NCI-H748 treated with DMSO at 0.1 percent for 48 hours (cell line): Measurements from ENCODE around the gene SELENOI.
"Not testable (repeated sequence)": the region's sequence is repeated elsewhere in the genome, so short reads cannot be mapped to it uniquely, and the experiment has no call there.

Source experiments
- DNase-seq: peaks from one replicate; lab custom pipeline; 2025; lab: John Stamatoyannopoulos, UW

SELENOI gene

GRCh38 chr2:26327291-26328272, 18.4 kb upstream of the SELENOI start:
- no peak for DNase-seq

DNA sequence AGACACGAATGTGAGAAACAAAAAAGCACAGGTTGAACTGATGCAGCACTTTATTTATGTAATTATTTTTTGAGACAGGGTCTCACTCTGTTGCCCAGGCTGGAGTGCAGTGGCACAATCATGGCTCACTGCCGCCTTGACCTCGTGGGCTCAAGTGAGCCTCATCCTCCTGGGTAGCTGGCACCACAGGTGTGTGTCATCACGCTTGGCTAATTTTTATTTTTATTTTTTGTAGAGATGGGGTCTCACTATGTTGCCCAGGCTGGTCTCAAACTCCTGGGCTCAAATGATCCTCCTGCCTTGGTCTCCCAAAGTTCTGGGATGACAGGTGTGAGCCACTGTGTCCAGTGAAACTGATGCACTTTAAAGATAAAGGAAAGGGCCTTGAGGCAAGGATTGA, 16.9 kb upstream of the SELENOI start:
- DNase-seq, result not testable (repeated sequence)

GRCh38 chr2:26330114-26330549, 15.8 kb upstream of the SELENOI start:
- peak; percentile 66 for DNase-seq

- no peak for DNase-seq
Observed at GRCh38 chr2:26330604-26331003, 15.3 kb upstream of the SELENOI start.

- DNase-seq, result not testable (repeated sequence)
Observed at GRCh38 chr2:26331321-26331720, 14.6 kb upstream of the SELENOI start.

GRCh38 chr2:26333293-26333692, 12.7 kb upstream of the SELENOI start:
- peak; percentile 5 for DNase-seq

GRCh38 chr2:26335231-26335630, 10.7 kb upstream of the SELENOI start:
- DNase-seq, result no peak

GRCh38 chr2:26336719-26337118, 9.2 kb upstream of the SELENOI start:
- DNase-seq, result no peak

GRCh38 chr2:26337298-26337697, 8.6 kb upstream of the SELENOI start:
- no peak for DNase-seq

DNA sequence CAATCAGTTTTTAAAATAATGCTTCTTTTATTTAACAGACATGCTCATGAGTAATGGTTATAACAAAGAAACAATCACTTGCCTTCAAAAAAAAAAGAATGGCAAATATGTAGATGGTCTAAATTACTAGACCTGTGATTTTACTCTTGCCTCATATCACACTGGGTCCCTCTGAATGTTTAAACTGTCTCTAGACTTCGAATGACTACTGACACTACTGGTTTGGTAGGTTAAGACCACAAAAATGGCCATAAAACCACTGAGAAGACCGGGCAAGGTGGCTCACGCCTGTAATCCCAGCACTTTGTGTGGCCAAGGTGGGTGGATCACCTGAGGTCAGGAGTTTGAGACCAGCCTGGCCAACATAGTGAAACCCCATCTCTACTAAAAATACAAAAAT, 5.1 kb upstream of the SELENOI start:
- no peak for DNase-seq

DNA sequence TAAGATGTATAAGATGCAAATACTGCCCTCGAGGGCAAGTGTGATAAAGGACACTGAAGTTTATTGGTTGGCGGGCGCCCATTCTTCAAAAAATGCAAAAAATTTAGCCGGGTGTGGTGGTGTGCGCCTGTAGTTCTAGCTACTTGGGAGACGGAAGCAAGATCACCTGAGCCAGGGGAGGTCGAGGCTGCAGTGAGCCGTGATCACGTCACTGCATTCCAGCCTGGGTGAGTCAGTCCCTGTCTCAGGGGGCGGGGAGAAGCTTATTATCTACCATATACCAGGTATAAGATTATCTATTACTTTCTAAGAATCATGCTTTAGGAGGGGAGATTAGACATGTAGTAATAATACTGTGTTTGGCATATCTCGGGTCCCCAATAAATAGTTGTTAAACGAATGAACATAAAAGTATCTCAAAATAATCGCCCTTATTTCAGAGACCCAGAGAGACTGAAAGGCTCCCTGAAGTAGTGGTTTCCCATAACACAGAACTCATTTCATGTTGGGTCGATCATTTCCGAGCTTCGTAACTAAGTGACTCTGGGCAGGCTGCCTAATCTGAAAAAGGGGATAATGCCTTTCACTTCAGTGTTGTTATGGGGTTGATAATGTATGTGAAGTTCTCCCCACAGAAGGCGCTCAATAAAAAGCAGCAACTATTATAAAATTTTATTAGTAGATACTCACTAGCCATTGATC, 1.2 kb upstream of the SELENOI start:
- no peak for DNase-seq

DNA sequence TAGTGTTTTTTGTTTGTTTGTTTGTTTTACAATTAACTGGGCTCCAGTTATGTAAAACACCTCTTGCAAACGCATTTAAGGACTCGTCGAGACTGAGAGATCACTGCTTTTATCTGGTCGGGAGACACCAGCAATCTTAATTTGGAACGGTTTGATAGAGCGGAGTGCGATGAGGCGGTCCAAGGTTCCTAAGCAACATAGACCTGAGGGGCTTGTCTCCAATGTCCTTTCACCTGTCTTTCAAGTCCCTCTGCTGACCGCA, 729 bp upstream of the SELENOI start:
- peak; percentile 49 for DNase-seq

DNA sequence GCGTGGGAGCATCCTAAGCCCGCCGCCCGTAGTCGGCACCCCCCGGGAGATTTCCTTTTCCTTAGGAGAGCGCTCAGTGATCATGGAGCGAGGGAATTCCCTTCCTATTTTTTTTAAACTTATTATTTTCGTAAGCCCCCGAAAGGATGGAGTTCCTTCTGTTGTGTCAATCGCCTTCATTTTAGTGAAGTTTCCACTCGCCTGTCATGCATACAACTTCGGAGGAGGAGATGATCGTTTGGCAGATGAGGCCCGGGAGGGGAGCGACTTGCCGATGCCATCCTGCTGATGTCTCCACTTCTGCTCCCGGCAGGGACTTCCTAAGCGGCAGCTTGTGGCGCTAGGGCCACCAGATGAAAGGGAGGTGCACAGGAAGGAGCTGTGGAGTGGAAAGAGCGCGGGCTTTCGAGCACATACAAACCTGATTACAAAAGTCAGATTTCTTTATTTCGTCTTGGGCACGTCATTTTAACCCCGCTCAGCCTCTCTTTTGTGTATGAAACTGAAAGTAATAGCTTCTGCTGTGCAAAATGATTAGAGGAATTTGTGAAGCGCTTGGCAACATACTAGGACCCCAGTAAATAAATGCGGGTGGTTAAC, 611 bp downstream of the SELENOI start, which contains the start of gene ADGRF3:
ADGRF3 (minus strand) TSS at position 336 of the 600 bp plus-strand sequence. CDS start 555 bp downstream, outside the sequence.
- peak; percentile 34 for DNase-seq

DNA sequence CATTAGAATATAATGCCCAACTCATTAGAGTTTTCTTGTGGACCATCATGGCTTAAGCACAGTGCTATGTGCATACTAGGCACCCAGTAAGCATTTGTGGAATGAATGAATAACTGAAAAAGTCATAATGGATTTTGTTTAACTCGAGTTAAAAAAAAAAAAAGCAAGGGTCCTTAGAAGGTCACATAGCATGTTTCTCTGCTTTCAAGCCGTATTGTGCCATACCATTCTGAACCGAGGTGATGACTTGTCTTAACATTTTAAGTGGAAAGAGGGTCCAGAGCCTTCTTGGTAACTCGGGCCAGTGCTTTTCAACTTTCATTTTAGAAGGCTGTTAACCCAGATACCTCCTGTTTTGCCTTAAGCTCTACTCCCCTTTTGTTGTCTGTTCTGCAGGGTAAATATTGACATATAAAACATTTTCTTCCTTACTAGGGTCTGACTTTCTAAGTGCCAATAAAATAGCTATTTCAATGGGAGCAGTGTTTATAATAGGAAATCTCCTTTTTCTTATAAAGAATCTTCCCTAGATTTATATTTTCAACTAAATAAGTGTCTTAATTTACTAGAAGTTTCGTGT, 1.4 kb downstream of the SELENOI start:
- DNase-seq, result no peak

DNA sequence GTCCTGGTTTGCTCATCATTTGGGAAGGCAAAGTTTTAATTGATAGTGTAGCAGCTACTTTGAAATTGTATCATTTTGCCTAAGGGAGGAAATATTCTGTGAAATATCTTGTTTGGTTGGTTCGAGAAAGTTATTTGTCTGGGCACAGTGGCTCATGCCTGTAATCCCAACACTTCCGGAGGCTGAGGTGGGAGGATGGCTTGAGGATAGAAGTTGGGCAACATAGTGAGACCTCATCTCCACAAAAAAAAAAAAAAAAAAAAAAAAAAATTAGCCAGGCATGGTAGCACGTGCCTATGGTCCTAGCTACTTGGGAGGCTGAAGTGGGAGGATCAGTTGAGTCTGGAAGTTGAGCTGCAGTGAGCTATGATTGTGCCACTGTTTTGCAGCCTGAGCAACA, 3.7 kb downstream of the SELENOI start:
- DNase-seq, result no peak

GRCh38 chr2:26351375-26352090, 5.6 kb downstream of the SELENOI start:
- DNase-seq, result no peak

GRCh38 chr2:26352892-26353291, 6.9 kb downstream of the SELENOI start:
- DNase-seq, result no peak

DNA sequence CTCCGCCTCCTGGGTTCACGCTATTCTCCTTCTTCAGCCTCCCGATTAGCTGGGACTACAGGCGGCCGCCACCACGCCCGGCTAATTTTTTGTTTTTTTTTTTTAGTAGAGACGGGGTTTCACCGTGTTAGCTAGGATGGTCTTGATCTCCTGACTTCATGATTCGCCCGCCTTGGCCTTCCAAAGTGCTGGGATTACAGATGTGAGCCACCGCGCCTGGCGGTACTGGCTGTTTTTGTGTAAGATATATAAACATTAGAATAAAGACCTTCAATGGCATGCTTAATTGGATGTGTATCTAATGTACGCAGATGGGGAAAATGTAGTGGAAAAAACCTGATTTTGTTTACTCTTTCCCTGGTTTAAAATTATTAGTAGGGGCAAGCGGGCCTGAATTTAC, 8.5 kb downstream of the SELENOI start:
- DNase-seq, result not testable (repeated sequence)

DNA sequence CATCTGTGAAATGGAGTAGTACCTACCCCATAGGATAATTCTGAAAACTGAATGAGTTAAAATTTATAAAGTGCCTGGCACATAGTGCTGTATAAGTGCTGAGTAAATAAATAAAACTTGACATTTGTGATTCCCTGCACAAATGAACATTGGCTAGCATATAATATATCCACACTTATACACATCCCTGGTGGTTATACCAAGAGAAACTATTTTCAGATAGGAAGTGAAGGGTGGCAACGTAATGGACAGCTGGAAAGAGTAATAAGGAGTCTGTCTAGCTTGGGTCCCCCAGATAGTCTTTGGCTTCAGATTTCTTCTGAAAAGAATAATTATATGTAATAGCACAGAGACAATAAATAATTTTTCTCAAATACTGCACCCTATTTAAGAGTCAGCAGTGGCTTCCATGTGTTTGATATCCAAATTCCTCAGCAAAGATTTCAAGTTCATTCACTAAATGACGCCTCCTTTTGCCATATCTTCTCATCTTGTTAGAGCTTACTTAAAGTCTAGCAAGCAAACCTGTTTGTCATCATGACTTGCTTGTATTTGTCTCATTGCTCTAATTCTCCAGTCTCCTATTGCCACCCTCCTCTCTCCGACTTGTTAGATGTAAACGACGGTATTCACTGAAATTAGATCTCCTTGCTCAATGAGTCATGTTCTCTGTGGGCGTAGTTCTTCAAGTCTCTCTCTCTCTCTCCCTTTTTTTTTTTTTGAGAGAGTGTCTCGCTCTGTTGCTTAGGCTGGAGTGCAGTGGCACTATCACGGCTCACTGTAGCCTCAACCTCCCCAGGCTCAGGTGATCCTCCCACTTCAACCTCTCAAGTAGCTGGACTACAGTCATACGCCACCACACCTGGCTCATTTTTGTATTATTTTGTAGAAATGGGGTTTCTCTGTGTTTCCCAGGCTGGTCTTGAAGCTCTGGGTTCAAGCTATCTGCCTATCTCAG, 9.4 kb downstream of the SELENOI start:
- no peak for DNase-seq

DNA sequence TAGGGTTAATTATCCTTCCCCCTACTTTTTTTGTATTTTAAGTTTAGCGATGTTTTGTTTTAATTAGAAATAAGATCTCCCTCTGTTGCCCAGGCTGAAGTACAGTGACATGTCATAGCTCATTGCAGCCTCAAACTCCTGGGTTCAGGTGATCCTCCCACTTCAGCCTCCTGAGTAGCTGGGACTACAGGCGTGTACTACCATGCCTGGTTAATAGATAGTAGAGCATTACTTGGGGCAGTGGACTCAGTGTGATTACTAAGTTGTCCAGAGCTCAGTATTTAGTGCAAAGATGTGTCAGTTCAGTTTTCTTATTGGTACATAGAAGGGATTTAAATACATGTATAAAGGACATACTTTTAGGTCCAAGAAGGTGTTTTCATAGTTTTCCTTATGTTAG, 10.2 kb downstream of the SELENOI start:
- DNase-seq, result no peak

- no peak for DNase-seq
Observed at GRCh38 chr2:26356771-26357170, 10.8 kb downstream of the SELENOI start.
